Effector CD8-positive, alpha-beta T cell (primary cell): Measurements from ENCODE around the gene TRIM28.
"Not testable (repeated sequence)": the region's sequence is repeated elsewhere in the genome, so short reads cannot be mapped to it uniquely, and the experiment has no call there.

Experiments used
- DNase-seq: peaks from one replicate; lab custom pipeline; 2025; lab: John Stamatoyannopoulos, UW
- total RNA-seq, 4 experiments: gene quantifications; one replicate each; lab custom pipeline; 2026; lab: John Stamatoyannopoulos, UW

The TRIM28 gene
- 256 to 414 (median 365) reads per million in 4 experiments for total RNA-seq

GRCh38 chr19:58543826-58544590, at the start of gene TRIM28:
TSS of gene TRIM28 (plus strand) at chr19:58544064. CDS start at chr19:58544758, 694 bp downstream.
- no peak for DNase-seq

- DNase-seq, result no peak
Observed at GRCh38 chr19:58497634-58498170, 46.2 kb upstream of the TRIM28 start.

- no peak for DNase-seq
Observed at GRCh38 chr19:58498316-58499020, 45.4 kb upstream of the TRIM28 start.

GRCh38 chr19:58499021-58499927, 44.6 kb upstream of the TRIM28 start:
- peak; percentile 97 for DNase-seq

- DNase-seq, result no peak
Observed at GRCh38 chr19:58500242-58500641, 43.6 kb upstream of the TRIM28 start.

- not testable (repeated sequence) for DNase-seq
Observed at GRCh38 chr19:58507602-58508223, 36.2 kb upstream of the TRIM28 start.

- no peak for DNase-seq
Observed at GRCh38 chr19:58509731-58510083, 34.2 kb upstream of the TRIM28 start.

- DNase-seq, result no peak
Observed at GRCh38 chr19:58510084-58510862, 33.6 kb upstream of the TRIM28 start.

GRCh38 chr19:58511353-58512208, 32.3 kb upstream of the TRIM28 start, which contains the start of gene SLC27A5:
TSS of gene SLC27A5 (minus strand) at chr19:58511992. CDS start at chr19:58511955, 37 bp downstream.
- DNase-seq, result no peak

- DNase-seq, result no peak
Observed at GRCh38 chr19:58513213-58513693, 30.6 kb upstream of the TRIM28 start.

- DNase-seq, result peak; percentile 88
Observed at GRCh38 chr19:58513694-58514563, 29.9 kb upstream of the TRIM28 start.

- no peak for DNase-seq
Observed at GRCh38 chr19:58514564-58515022, 29.3 kb upstream of the TRIM28 start.

- DNase-seq, result no peak
Observed at GRCh38 chr19:58515259-58515658, 28.6 kb upstream of the TRIM28 start.

GRCh38 chr19:58516246-58516836, 27.5 kb upstream of the TRIM28 start:
- no peak for DNase-seq

- DNase-seq, result no peak
Observed at GRCh38 chr19:58516964-58517833, 26.7 kb upstream of the TRIM28 start.

- no peak for DNase-seq
Observed at GRCh38 chr19:58518256-58519086, 25.4 kb upstream of the TRIM28 start.
